GM23338 (cell line): ENCODE measurements around the gene SPDYE2. TPM values are rescaled to one million over a fixed set of nuclear protein-coding genes. Genes with fewer than 3 reads are reported as not detected.
"Not testable (repeated sequence)": the region's sequence is repeated elsewhere in the genome, so short reads cannot be mapped to it uniquely, and the experiment has no call there.

Experiments used
- ATAC-seq: fragments of 200-7000 bp; cut with Tn5 transposase; 3 replicates; pipeline ENCODE4 v1.9.1; 2020
- DNase-seq: peaks from one replicate; pipeline ENCODE4 v3.0.0-alpha.2; 2015; ENCODE audit warnings: low spot score
- H2AFZ ChIP-seq: fragments of 200-600 bp; sonication (generic); 2 replicates; pipeline ENCODE4 v1.8.0; 2016; ENCODE audit warnings: antibody characterized with exemption, mild to moderate bottlenecking, moderate library complexity
- H3F3A ChIP-seq: fragments of 200-600 bp; sonication (generic); replicated peaks from 2 replicates; pipeline ENCODE4 v1.8.0; 2017; ENCODE audit warnings: antibody characterized with exemption, mixed run types, low read depth
- H3K27ac ChIP-seq: fragments of 200-600 bp; sonication (generic); 2 replicates; pipeline ENCODE4 v1.6.1; 2016; ENCODE audit warnings: low read depth
- H3K27me3 ChIP-seq: fragments of 200-600 bp; sonication (generic); 2 replicates; pipeline ENCODE4 v1.8.0; 2016; ENCODE audit warnings: mild to moderate bottlenecking, mixed run types, moderate library complexity; ENCODE audit not compliant: insufficient read depth
- H3K36me3 ChIP-seq: fragments of 200-600 bp; sonication (generic); 2 replicates; pipeline ENCODE4 v1.8.0; 2016; ENCODE audit warnings: mild to moderate bottlenecking; ENCODE audit not compliant: insufficient read depth
- H3K4me1 ChIP-seq: fragments of 200-600 bp; sonication (generic); 2 replicates; pipeline ENCODE4 v1.8.0; 2016; ENCODE audit warnings: mild to moderate bottlenecking, moderate library complexity; ENCODE audit not compliant: insufficient read depth
- H3K4me2 ChIP-seq: fragments of 200-600 bp; sonication (generic); 2 replicates; pipeline ENCODE4 v1.7.1; 2017; ENCODE audit warnings: mixed run types
- H3K4me3 ChIP-seq: fragments of 200-600 bp; sonication (generic); 2 replicates; pipeline ENCODE4 v1.6.1; 2016; ENCODE audit warnings: mixed run types
- H3K79me2 ChIP-seq: fragments of 200-600 bp; sonication (generic); replicated peaks from 2 replicates; pipeline ENCODE4 v1.8.0; 2017; ENCODE audit warnings: mild to moderate bottlenecking; ENCODE audit not compliant: insufficient read depth
- H3K9me2 ChIP-seq: fragments of 200-600 bp; sonication (generic); 2 replicates; pipeline ENCODE4 v1.8.0; 2017; ENCODE audit not compliant: insufficient read depth
- H4K20me1 ChIP-seq: fragments of 200-600 bp; sonication (generic); replicated peaks from 2 replicates; pipeline ENCODE4 v1.8.0; 2017; ENCODE audit warnings: mild to moderate bottlenecking; ENCODE audit not compliant: insufficient read depth
- H3K27ac Mint-ChIP-seq: 2 replicates; pipeline ENCODE4 v1.8.0; 2020; ENCODE audit warnings: inconsistent platforms, mild to moderate bottlenecking, moderate library complexity, mixed read lengths
- H3K27me3 Mint-ChIP-seq: 3 replicates; pipeline ENCODE4 v1.8.0; 2022; ENCODE audit warnings: low read depth, mild to moderate bottlenecking, moderate library complexity, mixed read lengths, inconsistent platforms; ENCODE audit not compliant: insufficient read depth, poor library complexity
- H3K36me3 Mint-ChIP-seq: 3 replicates; pipeline ENCODE4 v1.8.0; 2021; ENCODE audit warnings: low read depth, mild to moderate bottlenecking, inconsistent platforms, moderate library complexity, mixed read lengths
- H3K4me1 Mint-ChIP-seq: 3 replicates; pipeline ENCODE4 v1.8.0; 2020; ENCODE audit warnings: mild to moderate bottlenecking, inconsistent platforms, mixed read lengths
- H3K4me3 Mint-ChIP-seq: 3 replicates; pipeline ENCODE4 v1.8.0; 2021; ENCODE audit warnings: moderate library complexity, mild to moderate bottlenecking, inconsistent platforms, mixed read lengths
- H3K9me3 Mint-ChIP-seq: 3 replicates; pipeline ENCODE4 v1.8.0; 2020; ENCODE audit warnings: moderate library complexity, mild to moderate bottlenecking, inconsistent platforms, mixed read lengths
- CTCF ChIP-seq, 2 experiments: fragments of 200-600 bp in 1 of 2; sonication (generic) in 1 of 2; conservative IDR thresholded peaks; 2 replicates each; pipeline versions ENCODE4 v1.5.1 to v1.6.1; 2016 to 2017; ENCODE audit warnings: antibody characterized with exemption in 2 of 2, low read depth in 2 of 2, mild to moderate bottlenecking in 2 of 2, moderate library complexity in 1 of 2
- polyA plus RNA-seq: library from polyadenylated mRNA; unstranded; fragments of >200 nt; fragmentation: Nextera tagmentation; extraction: Ambion mirVana; gene quantifications from 2 replicates; pipeline ENCODE4 v1.2.1, GENCODE V29; 2016
- total RNA-seq: library from RNA; depleted of rRNA; stranded (reverse); fragments of >200 nt; shearing (Covaris generic); gene quantifications from 2 replicates; pipeline ENCODE4 v1.2.3, GENCODE V29; 2014

SPDYE2 gene
- total and polyA plus RNA-seq, 2 experiments from 2014 or later, result 0.79 TPM; not detected in 1

DNA sequence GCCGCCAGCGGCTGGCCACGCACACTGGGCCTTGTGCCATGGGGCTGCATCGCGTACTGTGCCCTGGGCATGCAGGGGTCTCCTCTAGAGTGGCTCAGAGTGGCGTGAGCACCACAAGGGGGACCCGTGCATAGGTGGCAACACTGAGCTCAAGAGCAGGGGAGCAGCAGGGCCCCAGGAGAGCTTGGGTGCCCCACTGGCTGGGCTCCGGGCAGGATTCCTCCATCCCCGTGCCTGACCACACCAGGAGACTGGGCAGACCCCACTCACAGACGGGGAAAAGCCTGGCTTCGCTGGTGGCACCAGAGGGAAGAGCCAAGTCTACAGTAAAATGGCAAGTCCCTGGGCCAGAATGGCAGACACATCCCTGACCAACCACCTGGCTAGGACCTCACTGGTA is 17.6 kb downstream of the SPDYE2 start:
- not testable (repeated sequence) for H3K27me3 ChIP-seq, H3F3A ChIP-seq, H3K27ac Mint-ChIP-seq, H3K36me3 Mint-ChIP-seq, H3K36me3 ChIP-seq, H3K4me1 ChIP-seq, H3K79me2 ChIP-seq, H4K20me1 ChIP-seq, H3K9me2 ChIP-seq, H2AFZ ChIP-seq, H3K4me1 Mint-ChIP-seq, H3K27ac ChIP-seq, H3K4me3 Mint-ChIP-seq, ATAC-seq, H3K4me2 ChIP-seq, H3K9me3 Mint-ChIP-seq, H3K4me3 ChIP-seq, DNase-seq, H3K27me3 Mint-ChIP-seq

DNA sequence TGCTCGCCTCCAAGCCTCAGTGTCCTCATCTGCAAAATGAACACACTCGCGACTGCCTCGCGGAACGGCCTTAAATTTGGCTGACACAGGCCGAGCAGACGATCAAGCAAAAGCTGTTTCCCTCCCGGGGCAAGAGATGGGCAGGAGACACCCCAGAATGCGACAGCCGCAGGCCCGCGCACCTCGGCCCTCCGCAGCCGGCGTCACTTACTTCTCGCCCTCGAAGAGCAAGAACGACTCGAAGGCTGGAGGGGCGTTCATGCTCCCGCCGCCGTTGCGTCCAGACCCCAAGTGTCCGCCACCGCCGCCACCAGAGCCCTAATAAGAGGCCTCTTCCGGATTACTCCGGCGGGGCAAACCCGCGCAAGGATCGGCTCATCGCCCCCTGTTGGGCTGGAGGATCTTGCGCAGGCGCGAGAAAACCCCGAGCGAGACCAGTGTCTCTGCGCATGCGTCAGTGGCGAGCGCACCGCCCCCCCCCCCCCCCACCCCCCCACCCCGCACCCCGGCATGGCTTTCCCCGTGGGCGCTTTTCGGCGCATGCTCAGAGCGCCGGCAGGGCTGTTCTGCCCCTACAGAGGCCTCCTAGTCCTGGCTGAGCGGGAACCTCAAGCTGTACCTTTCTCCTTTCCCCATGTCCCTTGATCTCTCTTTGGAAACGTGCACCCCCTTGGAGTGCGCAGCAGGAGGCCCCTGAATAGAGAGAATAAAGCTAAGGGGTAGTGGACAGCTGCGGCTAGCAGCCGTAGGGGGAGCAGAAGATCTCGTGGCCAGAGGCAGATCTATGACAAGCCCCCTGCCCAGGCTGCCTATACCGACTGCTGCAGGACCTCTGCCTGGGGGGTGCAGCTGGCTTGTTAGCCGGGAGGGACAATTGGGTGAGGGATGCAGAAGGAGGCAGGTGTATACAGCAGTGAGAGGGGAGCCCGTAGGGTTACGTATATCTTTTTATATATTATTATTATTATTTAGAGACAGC is 21.5 kb downstream of the SPDYE2 start, which contains the start of gene POLR2J3:
TSS of gene POLR2J3 (minus strand) at position 323 of the 979 bp plus-strand sequence. CDS start at position 261, 62 bp downstream.
- not testable (repeated sequence) for H3K9me2 ChIP-seq, H3K36me3 ChIP-seq, H4K20me1 ChIP-seq, H3K9me3 Mint-ChIP-seq, H3K27ac ChIP-seq, H3K79me2 ChIP-seq, H3K27me3 ChIP-seq, H3K27me3 Mint-ChIP-seq, H3K27ac Mint-ChIP-seq, H3K36me3 Mint-ChIP-seq, H3K4me1 Mint-ChIP-seq, H3F3A ChIP-seq, H3K4me1 ChIP-seq, H2AFZ ChIP-seq
- ATAC-seq (peak; percentile 95), DNase-seq (peak; percentile 79)
- peak within 1 kb of the TSS; percentile 79 for H3K4me2 ChIP-seq
- TF ChIP-seq CTCF (conservative IDR thresholded peaks at IDR 0.05; ENCODE audit: low read depth in 2 of 2), result peak; percentile 27 to 56
- peak within 1 kb of the TSS; percentile 71 for H3K4me3 ChIP-seq
- peak within 1 kb of the TSS; percentile 83 for H3K4me3 Mint-ChIP-seq

- H3K27me3 Mint-ChIP-seq, H3K4me2 ChIP-seq, H3K36me3 Mint-ChIP-seq, H3K79me2 ChIP-seq, ATAC-seq, H3K36me3 ChIP-seq, H3F3A ChIP-seq, H3K4me1 Mint-ChIP-seq, DNase-seq, H3K27me3 ChIP-seq, H3K4me3 ChIP-seq, H3K27ac Mint-ChIP-seq, H3K9me2 ChIP-seq, H3K27ac ChIP-seq, H3K4me1 ChIP-seq, H3K4me3 Mint-ChIP-seq, H2AFZ ChIP-seq, H3K9me3 Mint-ChIP-seq, H4K20me1 ChIP-seq: not testable (repeated sequence)
Observed at GRCh38 chr7:102574607-102575006, 23.6 kb downstream of the SPDYE2 start.

DNA sequence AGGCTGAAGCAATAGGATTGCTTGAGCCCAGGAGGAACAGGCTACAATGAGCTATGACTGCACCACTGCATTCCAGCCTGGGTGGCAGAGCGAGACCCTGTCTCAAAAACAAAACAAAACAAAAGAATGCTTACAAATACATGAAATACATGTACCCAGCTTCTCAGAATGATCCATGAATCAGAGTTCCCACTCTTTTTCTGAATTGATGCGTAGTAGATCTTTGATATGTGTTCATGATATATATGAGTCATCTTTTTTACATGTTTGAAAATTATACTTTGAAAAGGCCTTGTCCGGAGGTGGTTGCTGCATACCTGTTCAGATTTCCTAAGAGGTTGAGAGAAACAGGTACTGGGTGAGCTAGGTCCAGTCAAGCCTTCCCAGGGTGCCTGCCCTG is 25.3 kb downstream of the SPDYE2 start:
- H3K4me3 Mint-ChIP-seq, H3K9me2 ChIP-seq, H3K4me1 Mint-ChIP-seq, H3K79me2 ChIP-seq, H3K4me3 ChIP-seq, H3K27me3 ChIP-seq, H3K27ac ChIP-seq, H3K9me3 Mint-ChIP-seq, H3F3A ChIP-seq, H3K36me3 Mint-ChIP-seq, H2AFZ ChIP-seq, H3K4me2 ChIP-seq, DNase-seq, H3K27me3 Mint-ChIP-seq, H4K20me1 ChIP-seq, H3K4me1 ChIP-seq, H3K36me3 ChIP-seq, H3K27ac Mint-ChIP-seq, ATAC-seq: not testable (repeated sequence)

GRCh38 chr7:102577315-102578240 is 26.6 kb downstream of the SPDYE2 start:
- H3K36me3 ChIP-seq, H2AFZ ChIP-seq, H3K9me2 ChIP-seq, H3K4me3 Mint-ChIP-seq, H3K4me2 ChIP-seq, H3F3A ChIP-seq, H3K27ac Mint-ChIP-seq, H3K9me3 Mint-ChIP-seq, H3K4me3 ChIP-seq, H4K20me1 ChIP-seq, DNase-seq, H3K79me2 ChIP-seq, H3K4me1 ChIP-seq, H3K4me1 Mint-ChIP-seq, H3K27me3 ChIP-seq, H3K27me3 Mint-ChIP-seq, ATAC-seq, H3K27ac ChIP-seq, H3K36me3 Mint-ChIP-seq: not testable (repeated sequence)
